Anterior cingulate cortex (tissue), 58 donors: ENCODE measurements around the gene FAM162A.
A peak's percentile ranks its signal among the peaks of the same experiment; 100 is the strongest.
"Not testable (repeated sequence)": the region's sequence is repeated elsewhere in the genome, so short reads cannot be mapped to it uniquely, and the experiment has no call there.

Source experiments
- DNase-seq, 58 donors: peaks; one replicate each; lab custom pipeline; 2025; lab: John Stamatoyannopoulos, UW

FAM162A gene

GRCh38 chr3:122415104-122415744 lies 31.2 kb downstream of the FAM162A start:
- no peak for DNase-seq

GRCh38 chr3:122415762-122416654 lies 32.0 kb downstream of the FAM162A start, which contains the start of gene WDR5B:
WDR5B (minus strand) TSS chr3:122416062; CDS start chr3:122415528, 534 bp downstream.
- no peak for DNase-seq

DNA sequence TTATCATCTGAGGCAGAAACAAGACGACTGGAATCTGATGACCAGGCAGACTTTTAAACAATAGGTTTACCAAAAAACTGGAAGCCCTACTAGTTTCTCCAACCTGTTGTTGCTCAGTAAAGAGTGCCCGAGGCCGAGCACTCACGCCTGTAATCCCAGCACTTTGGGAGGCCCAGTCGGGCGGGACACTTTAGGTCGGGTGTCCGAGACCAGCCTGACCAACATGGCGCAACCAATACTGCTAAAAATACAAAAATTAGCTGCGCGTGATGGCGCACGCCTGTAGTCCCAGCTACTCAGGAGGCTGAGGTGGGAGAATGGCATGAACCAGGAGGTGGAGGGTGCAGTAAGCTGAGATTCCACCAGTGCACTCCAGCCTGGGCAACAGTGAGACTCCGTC lies 33.0 kb downstream of the FAM162A start:
- no peak for DNase-seq

DNA sequence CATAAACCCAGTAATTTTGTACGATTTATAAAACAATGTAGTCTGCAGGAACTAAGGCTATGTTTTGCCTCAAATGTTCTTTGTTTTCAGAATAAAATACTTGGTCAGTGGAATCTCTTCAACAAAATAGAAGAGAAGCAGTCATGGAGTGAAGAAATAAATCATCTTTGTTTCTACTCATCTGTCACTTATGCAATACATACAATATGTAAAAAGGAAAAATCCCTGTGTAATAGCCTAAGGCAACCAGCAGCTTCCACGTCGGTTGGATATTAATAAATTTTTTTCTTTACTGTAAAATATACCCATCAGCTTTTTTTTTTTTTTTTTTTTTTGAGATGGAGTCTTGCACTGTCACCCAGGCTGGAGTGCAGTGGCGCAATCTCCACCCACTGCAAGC lies 37.1 kb downstream of the FAM162A start:
- no peak for DNase-seq

GRCh38 chr3:122421836-122422235 lies 37.9 kb downstream of the FAM162A start:
- DNase-seq, result no peak

- DNase-seq, result no peak
Observed at GRCh38 chr3:122427857-122428471, 44.0 kb downstream of the FAM162A start.

- DNase-seq, result no peak
Observed at GRCh38 chr3:122430371-122430770, 46.4 kb downstream of the FAM162A start.

DNA sequence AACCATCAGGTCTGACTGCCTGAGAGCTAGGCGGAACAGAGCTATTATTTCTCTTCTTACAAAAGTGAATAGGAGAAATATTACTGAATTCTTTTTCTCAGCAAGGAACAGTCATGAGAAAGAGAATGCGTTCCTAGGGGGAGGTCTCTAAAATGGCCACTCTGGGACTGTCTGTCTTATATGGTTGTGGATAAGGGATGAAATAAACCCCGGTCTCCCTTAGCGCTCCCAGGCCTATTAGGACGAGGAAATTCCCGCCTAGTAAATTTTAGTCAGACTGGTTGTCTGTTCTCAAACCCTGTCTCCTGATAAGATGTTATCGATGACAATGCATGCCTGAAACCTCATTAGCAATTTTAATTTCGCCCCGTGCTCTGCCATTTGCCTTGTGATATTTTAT lies 52.0 kb downstream of the FAM162A start:
- DNase-seq, result no peak

- no peak for DNase-seq
Observed at GRCh38 chr3:122443090-122443489, 59.1 kb downstream of the FAM162A start.

- DNase-seq, result not testable (repeated sequence)
Observed at GRCh38 chr3:122443762-122444490, 59.9 kb downstream of the FAM162A start.

DNA sequence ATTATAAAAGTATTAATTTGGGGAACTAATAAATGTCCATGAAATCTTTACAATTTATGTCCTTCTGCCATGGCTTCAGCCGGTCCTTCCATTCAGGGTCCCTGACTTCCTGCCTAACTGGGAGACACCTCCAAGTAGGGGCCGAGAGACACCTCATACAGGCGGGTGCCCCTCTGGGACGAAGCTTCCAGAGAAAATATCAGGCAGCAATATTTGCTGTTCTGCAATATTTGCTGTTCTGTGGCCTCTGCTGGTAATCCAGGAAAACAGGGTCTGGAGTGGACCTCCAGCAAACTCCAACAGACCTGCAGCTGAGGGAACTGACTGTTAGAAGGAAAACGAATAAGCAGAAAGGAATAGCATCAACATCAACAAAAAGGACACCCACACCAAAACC lies 60.5 kb downstream of the FAM162A start:
- not testable (repeated sequence) for DNase-seq

- DNase-seq, result not testable (repeated sequence)
Observed at GRCh38 chr3:122448218-122448617, 64.2 kb downstream of the FAM162A start.

DNA sequence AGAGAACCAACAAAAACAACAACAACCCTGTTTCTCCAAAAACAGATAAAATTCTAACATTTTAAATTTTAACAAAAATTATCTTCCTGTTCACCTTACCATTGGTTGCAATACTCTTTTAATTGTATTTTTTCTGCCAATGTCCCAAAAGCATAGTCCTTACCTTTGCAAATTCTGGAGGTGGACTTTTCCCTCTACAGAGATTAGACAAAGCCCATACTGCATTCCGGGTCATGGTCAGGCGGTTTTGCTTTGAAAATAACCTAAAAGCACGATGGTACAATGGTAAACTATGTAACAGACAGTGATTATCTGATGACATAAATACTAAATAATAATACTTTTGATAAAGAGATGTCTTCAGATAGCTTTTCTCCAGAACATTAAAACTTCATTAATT lies 67.4 kb downstream of the FAM162A start:
- no peak for DNase-seq

DNA sequence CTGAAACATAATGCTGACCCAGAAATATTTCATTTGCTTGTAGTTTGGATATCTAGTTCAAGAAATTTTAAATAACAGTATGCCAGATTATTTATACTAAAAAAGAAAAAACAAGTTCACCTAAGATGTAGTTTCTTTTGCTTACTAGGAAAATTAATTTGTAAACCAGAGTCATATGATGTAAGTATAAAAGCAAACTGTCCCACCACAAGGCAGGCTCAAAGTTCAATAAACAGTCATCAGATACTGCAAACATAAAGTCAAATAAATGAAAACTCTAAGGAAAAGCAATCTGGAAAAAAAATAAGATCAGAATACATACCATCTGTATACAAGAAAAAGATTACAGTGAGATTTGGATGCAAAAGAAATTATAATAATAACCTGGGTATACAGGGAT lies 72.1 kb downstream of the FAM162A start:
- DNase-seq, result no peak

DNA sequence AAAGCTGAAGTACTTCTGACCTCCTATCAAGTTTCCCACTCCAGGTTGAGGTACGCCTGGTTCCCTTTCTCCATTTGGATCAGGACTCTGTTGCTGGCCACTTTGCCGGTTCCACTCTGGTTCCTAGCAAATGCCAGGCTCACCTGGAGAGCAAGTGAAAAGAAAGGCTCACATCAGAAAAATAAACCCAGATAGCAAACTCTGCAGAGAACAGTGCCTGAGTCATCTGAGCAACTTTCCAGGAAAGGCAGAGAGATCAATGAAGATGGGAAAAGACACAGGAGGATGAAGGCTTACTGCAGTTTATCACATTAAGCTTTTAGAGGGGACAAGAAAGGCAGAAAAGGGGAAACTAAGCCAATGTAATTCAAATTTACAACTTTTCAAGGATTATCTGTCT lies 73.7 kb downstream of the FAM162A start:
- DNase-seq, result no peak

- peak in 1 of 58 donors; percentile 6 for DNase-seq
Observed at GRCh38 chr3:122458992-122459391, 75.0 kb downstream of the FAM162A start.

DNA sequence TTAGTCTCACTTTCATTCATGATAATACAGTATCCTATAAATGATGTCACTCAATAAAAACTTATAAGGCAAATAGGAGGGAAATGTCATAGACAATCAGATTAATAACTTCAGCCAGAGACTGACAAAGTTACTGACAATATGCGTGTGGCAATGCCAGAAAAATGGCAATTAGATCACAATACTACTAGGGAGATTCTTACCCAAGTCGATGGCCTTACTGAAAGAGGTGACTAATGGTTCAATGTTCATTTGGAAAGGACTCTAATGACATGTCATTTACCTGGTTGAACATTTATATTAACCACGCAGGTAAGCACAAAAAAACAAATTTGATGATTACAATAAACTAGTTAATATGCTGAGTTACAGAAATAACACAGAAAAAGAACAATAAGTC lies 77.8 kb downstream of the FAM162A start:
- no peak for DNase-seq
